ENCODE data around the gene NANS.

- TF ChIP-seq CTCF (conservative IDR thresholded peaks at IDR 0.05) = no peak
- TF ChIP-seq EZH2 (IDR thresholded peaks at IDR 0.05; ENCODE audit: low read depth) = no peak
Measured at GRCh38 chr9:98054376-98054951, 2.1 kb upstream of the NANS start.
